PFSK-1 (cell line): ENCODE data around the gene RRP1.

ENCODE experiments used
- POLR2AphosphoS5 ChIP-seq: IDR thresholded peaks from 2 replicates; pipeline ENCODE4 v1.6.1; 2012; ENCODE audit warnings: low read depth, mild to moderate bottlenecking, control low read depth, low read length, moderate library complexity
- TAF1 ChIP-seq: IDR thresholded peaks from 2 replicates; pipeline ENCODE4 v1.6.1; 2012; ENCODE audit warnings: low read length, control low read depth, borderline replicate concordance; ENCODE audit not compliant: insufficient read depth
- TF ChIP-seq, protein P1 (sequence below), 2 experiments: IDR thresholded peaks; 2 replicates each; pipeline versions ENCODE4 v1.6.1 to v1.8.0; 2011 to 2012; ENCODE audit warnings: low read depth in 2 of 2, low read length in 2 of 2, control low read depth in 1 of 2, inconsistent platforms in 1 of 2, mild to moderate bottlenecking in 1 of 2, moderate library complexity in 1 of 2; ENCODE audit not compliant: insufficient read depth in 1 of 2

DNA sequence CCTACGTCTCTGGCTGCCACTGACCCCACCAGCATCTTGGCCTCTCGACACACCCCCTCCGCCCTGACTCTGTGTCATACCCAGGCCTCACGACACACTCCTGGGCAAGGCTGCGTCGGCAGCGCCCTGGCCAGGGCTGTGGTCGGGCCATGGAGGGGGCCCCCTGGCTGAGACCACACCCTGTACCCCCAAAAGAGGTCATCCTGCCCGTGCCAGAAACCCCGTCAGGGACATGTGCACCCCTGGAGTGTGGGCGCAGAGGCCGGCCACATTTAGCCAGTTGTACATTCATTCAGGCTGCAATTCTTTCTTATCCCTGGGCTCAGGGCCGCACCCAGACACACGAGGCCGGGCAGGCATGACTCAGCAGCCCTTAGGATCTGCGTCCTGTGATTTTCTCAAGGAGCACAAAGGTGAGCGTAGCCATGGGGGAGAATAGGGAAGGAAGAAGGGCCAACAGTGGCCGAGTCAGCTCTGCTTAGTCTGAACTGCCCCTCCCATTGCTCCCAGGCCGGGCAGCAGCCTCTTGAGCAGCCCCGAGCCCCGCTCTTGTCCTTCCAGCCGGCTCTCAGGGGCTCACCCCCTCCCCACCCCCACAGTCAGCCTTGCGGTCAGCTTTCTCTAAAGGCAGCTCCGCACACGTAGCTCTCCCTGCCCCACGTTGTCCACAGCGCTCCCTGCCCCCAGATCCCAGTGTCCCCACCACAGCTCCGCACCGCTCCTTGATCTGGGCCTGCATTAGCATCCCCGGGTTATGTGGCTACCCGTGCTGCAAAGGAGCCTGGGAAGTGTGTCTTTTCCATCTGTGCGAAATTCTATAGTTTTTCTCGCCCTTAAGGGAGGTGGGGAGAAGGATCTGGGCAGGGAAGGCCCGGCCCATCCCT is 21.2 kb upstream of the RRP1 start:
- no peak for TF ChIP-seq POLR2AphosphoS5
- TF ChIP-seq, protein P1, sequence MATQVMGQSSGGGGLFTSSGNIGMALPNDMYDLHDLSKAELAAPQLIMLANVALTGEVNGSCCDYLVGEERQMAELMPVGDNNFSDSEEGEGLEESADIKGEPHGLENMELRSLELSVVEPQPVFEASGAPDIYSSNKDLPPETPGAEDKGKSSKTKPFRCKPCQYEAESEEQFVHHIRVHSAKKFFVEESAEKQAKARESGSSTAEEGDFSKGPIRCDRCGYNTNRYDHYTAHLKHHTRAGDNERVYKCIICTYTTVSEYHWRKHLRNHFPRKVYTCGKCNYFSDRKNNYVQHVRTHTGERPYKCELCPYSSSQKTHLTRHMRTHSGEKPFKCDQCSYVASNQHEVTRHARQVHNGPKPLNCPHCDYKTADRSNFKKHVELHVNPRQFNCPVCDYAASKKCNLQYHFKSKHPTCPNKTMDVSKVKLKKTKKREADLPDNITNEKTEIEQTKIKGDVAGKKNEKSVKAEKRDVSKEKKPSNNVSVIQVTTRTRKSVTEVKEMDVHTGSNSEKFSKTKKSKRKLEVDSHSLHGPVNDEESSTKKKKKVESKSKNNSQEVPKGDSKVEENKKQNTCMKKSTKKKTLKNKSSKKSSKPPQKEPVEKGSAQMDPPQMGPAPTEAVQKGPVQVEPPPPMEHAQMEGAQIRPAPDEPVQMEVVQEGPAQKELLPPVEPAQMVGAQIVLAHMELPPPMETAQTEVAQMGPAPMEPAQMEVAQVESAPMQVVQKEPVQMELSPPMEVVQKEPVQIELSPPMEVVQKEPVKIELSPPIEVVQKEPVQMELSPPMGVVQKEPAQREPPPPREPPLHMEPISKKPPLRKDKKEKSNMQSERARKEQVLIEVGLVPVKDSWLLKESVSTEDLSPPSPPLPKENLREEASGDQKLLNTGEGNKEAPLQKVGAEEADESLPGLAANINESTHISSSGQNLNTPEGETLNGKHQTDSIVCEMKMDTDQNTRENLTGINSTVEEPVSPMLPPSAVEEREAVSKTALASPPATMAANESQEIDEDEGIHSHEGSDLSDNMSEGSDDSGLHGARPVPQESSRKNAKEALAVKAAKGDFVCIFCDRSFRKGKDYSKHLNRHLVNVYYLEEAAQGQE (IDR thresholded peaks at IDR 0.05; ENCODE audit: insufficient read depth in 1 of 2, low read depth in 2 of 2, low read length in 2 of 2): no peak
- no peak for TF ChIP-seq TAF1
